Neuronal stem cell (in vitro differentiated cells): ENCODE results near the gene SLC6A4.

Source experiments
- DNase-seq: peaks from one replicate; pipeline ENCODE4 v3.0.0-alpha.2; 2013; ENCODE audit warnings: low spot score
- H2AFZ ChIP-seq: one replicate; pipeline ENCODE4 v1.6.1; 2013; ENCODE audit warnings: mild to moderate bottlenecking, low read length, inconsistent platforms
- H2AK5ac ChIP-seq: 2 replicates; pipeline ENCODE4 v1.6.1; 2013; ENCODE audit warnings: low read depth, mild to moderate bottlenecking, inconsistent platforms, low read length, moderate library complexity, mixed read lengths
- H2BK120ac ChIP-seq: 2 replicates; pipeline ENCODE4 v1.6.1; 2013; ENCODE audit warnings: low read depth, mild to moderate bottlenecking, inconsistent platforms, low read length, moderate library complexity, mixed read lengths
- H2BK12ac ChIP-seq: one replicate; pipeline ENCODE4 v1.6.1; 2013; ENCODE audit warnings: low read length, inconsistent platforms
- H2BK15ac ChIP-seq: 2 replicates; pipeline ENCODE4 v1.6.1; 2013; ENCODE audit warnings: mild to moderate bottlenecking, low read length, inconsistent platforms, mixed read lengths
- H2BK5ac ChIP-seq: one replicate; pipeline ENCODE4 v1.6.1; 2013; ENCODE audit warnings: inconsistent platforms, mild to moderate bottlenecking, low read length, moderate library complexity
- H3K14ac ChIP-seq: one replicate; pipeline ENCODE4 v1.6.1; 2013; ENCODE audit warnings: low read length, inconsistent platforms
- H3K18ac ChIP-seq: 2 replicates; pipeline ENCODE4 v1.6.1; 2013; ENCODE audit warnings: low read length, inconsistent platforms
- H3K23ac ChIP-seq: 2 replicates; pipeline ENCODE4 v1.6.1; 2013; ENCODE audit warnings: low read depth, mild to moderate bottlenecking, mixed read lengths, low read length, inconsistent platforms; ENCODE audit not compliant: poor library complexity
- H3K27ac ChIP-seq: replicated peaks from 3 replicates; pipeline ENCODE4 v1.5.1; 2013; ENCODE audit warnings: low read length, inconsistent platforms
- H3K27me3 ChIP-seq, 3 experiments: 2 replicates each; pipeline ENCODE4 v1.6.1; 2013; ENCODE audit warnings: low read length in 3 of 3, mild to moderate bottlenecking in 2 of 3, inconsistent platforms in 1 of 3, low read depth in 1 of 3, mixed read lengths in 1 of 3, moderate library complexity in 1 of 3; ENCODE audit not compliant: control insufficient read depth in 3 of 3, insufficient read depth in 3 of 3
- H3K36me3 ChIP-seq, 2 donors: replicated peaks in 1 of 2; 2 replicates each; pipeline ENCODE4 v1.6.1; 2013; ENCODE audit warnings: low read length in 2 of 2; ENCODE audit not compliant: control insufficient read depth in 2 of 2, insufficient read depth in 2 of 2
- H3K4ac ChIP-seq: 2 replicates; pipeline ENCODE4 v1.6.1; 2013; ENCODE audit warnings: inconsistent platforms, mild to moderate bottlenecking, low read length, moderate library complexity
- H3K4me1 ChIP-seq, 2 donors: 1 replicate in 1 of 2; 2 replicates in 1 of 2; pipeline ENCODE4 v1.6.1; 2013; ENCODE audit warnings: low read length in 2 of 2, low read depth in 1 of 2; ENCODE audit not compliant: control insufficient read depth in 2 of 2, insufficient read depth in 1 of 2
- H3K4me2 ChIP-seq: one replicate; pipeline ENCODE4 v1.6.1; 2013; ENCODE audit warnings: mild to moderate bottlenecking, low read length, inconsistent platforms; ENCODE audit not compliant: insufficient read depth, poor library complexity, severe bottlenecking
- H3K4me3 ChIP-seq, 2 donors: 2 replicates each; pipeline ENCODE4 v1.5.1; 2013; ENCODE audit warnings: low read length in 2 of 2, mild to moderate bottlenecking in 2 of 2, inconsistent platforms in 1 of 2, moderate library complexity in 1 of 2
- H3K79me1 ChIP-seq: one replicate; pipeline ENCODE4 v1.6.1; 2013; ENCODE audit warnings: low read depth, mild to moderate bottlenecking, inconsistent platforms, low read length, moderate library complexity
- H3K9ac ChIP-seq: one replicate; pipeline ENCODE4 v1.6.1; 2013; ENCODE audit warnings: mild to moderate bottlenecking, low read depth, low read length, inconsistent platforms; ENCODE audit not compliant: poor library complexity
- H3K9me3 ChIP-seq, 2 donors: replicated peaks in 1 of 2; 2 replicates each; pipeline versions ENCODE3 to v1.6.1; 2013; ENCODE audit warnings: low read length in 2 of 2, mild to moderate bottlenecking in 2 of 2, inconsistent platforms in 1 of 2, low read depth in 1 of 2, mixed read lengths in 1 of 2, moderate library complexity in 1 of 2; ENCODE audit not compliant: control insufficient read depth in 2 of 2, insufficient read depth in 1 of 2
- H4K8ac ChIP-seq: one replicate; pipeline ENCODE4 v1.6.1; 2013; ENCODE audit warnings: low read depth, mild to moderate bottlenecking, inconsistent platforms, low read length, moderate library complexity
- H4K91ac ChIP-seq: one replicate; pipeline ENCODE4 v1.6.1; 2013; ENCODE audit warnings: low read length, low read depth, mild to moderate bottlenecking, inconsistent platforms; ENCODE audit not compliant: poor library complexity
- WGBS, 2 donors: extraction: QIAGEN DNeasy Blood & Tissue Kit; methylation state at CpG; one replicate each; pipeline ENCODE4 v1.1.7; 2013; ENCODE audit warnings: missing lambda C conversion rate in 2 of 2, mixed read lengths in 1 of 2; ENCODE audit not compliant: insufficient read length in 2 of 2, insufficient replicate concordance in 1 of 2; ENCODE audit errors: extremely low coverage in 2 of 2; 5-methylcytosine and 5-hydroxymethylcytosine counted together

SLC6A4 gene

GRCh38 chr17:30164531-30164930, 71.0 kb downstream of the SLC6A4 start:
- Histone ChIP-seq H2AFZ (no peak overlapping the region), H3K23ac (no peak overlapping the region), H3K4me2 (no peak overlapping the region), H2BK120ac (no peak overlapping the region), H3K79me1 (peaks cover 2% of the 10 kb centered on the region), H3K14ac (no peak overlapping the region), H3K9ac (no peak overlapping the region), H4K91ac (no peak overlapping the region), H3K4ac (no peak overlapping the region), H3K4me3 (no peak overlapping the region), H4K8ac (no peak overlapping the region), H3K4me1 (no peaks in the 10 kb centered on the region), H3K27ac (no peak overlapping the region), H3K36me3 (peaks cover 3 to 89% of the 10 kb centered on the region in 2 donors), H3K18ac (no peak overlapping the region), H2AK5ac (no peak overlapping the region), H2BK15ac (no peak overlapping the region), H3K27me3 (no peaks in the 10 kb centered on the region), H3K9me3 (peaks cover 0 to 14% of the 10 kb centered on the region in 2 donors), H2BK5ac (no peak overlapping the region), H2BK12ac (no peak overlapping the region)
- WGBS, 2 donors, result no CpG with 5 or more reads among the region's 4 CpGs
- no peak for DNase-seq

GRCh38 chr17:30161601-30162000, 73.9 kb downstream of the SLC6A4 start:
- peaks cover 3% of the 10 kb centered on the region for H3K79me1 ChIP-seq
- no peak overlapping the region for H2BK120ac ChIP-seq
- H3K14ac ChIP-seq, result no peak overlapping the region
- H3K4me2 ChIP-seq, result no peak overlapping the region
- no peak overlapping the region for H4K8ac ChIP-seq
- no peak overlapping the region for H4K91ac ChIP-seq
- peaks cover 0 to 22% of the 10 kb centered on the region in 2 donors for H3K9me3 ChIP-seq
- no peak overlapping the region for H2BK12ac ChIP-seq
- no peaks in the 10 kb centered on the region for H3K4me1 ChIP-seq
- H3K18ac ChIP-seq, result no peak overlapping the region
- H2BK15ac ChIP-seq, result no peak overlapping the region
- peaks cover 3 to 90% of the 10 kb centered on the region in 2 donors for H3K36me3 ChIP-seq
- H3K23ac ChIP-seq, result no peak overlapping the region
- H2AK5ac ChIP-seq, result no peak overlapping the region
- H3K9ac ChIP-seq, result no peak overlapping the region
- H3K27ac ChIP-seq, result no peak overlapping the region
- no peak overlapping the region for H2AFZ ChIP-seq
- DNase-seq, result no peak
- H2BK5ac ChIP-seq, result no peak overlapping the region
- no peak overlapping the region for H3K4me3 ChIP-seq
- H3K27me3 ChIP-seq, result no peaks in the 10 kb centered on the region
- H3K4ac ChIP-seq, result no peak overlapping the region

GRCh38 chr17:30160419-30161172, 74.9 kb downstream of the SLC6A4 start:
- H3K36me3 ChIP-seq, result peaks cover 3 to 87% of the 10 kb centered on the region in 2 donors

GRCh38 chr17:30158896-30159625, 76.4 kb downstream of the SLC6A4 start:
- Histone ChIP-seq H3K4ac (no peak overlapping the region), H3K23ac (no peak overlapping the region), H2BK15ac (no peak overlapping the region), H3K27me3 (no peaks in the 10 kb centered on the region), H2BK120ac (no peak overlapping the region), H3K4me1 (no peaks in the 10 kb centered on the region), H2BK5ac (no peak overlapping the region), H3K27ac (no peak overlapping the region), H4K91ac (no peak overlapping the region), H3K18ac (no peak overlapping the region), H4K8ac (no peak overlapping the region), H3K79me1 (peaks cover 3% of the 10 kb centered on the region), H2BK12ac (no peak overlapping the region), H3K4me3 (no peak overlapping the region), H3K4me2 (no peak overlapping the region), H3K14ac (no peak overlapping the region), H2AK5ac (no peak overlapping the region), H2AFZ (no peak overlapping the region), H3K9me3 (peaks cover 0 to 22% of the 10 kb centered on the region in 2 donors), H3K36me3 (peaks cover 3 to 74% of the 10 kb centered on the region in 2 donors), H3K9ac (no peak overlapping the region)
- DNase-seq, result no peak
- WGBS, 2 donors, result 100% methylated on average over 1 of the region's 3 CpGs; no CpG with 5 or more reads in 1 of the 2 donors

More at GRCh38 chr17:30160419-30161172, 74.9 kb downstream of the SLC6A4 start:
- no peak overlapping the region for H3K18ac ChIP-seq
- no peak overlapping the region for H3K14ac ChIP-seq
- no peak overlapping the region for H3K4me2 ChIP-seq
- peaks cover 3% of the 10 kb centered on the region for H3K79me1 ChIP-seq
- H3K9ac ChIP-seq, result no peak overlapping the region
- no peak overlapping the region for H2BK120ac ChIP-seq
- no peaks in the 10 kb centered on the region for H3K27me3 ChIP-seq
- no peak overlapping the region for H2AFZ ChIP-seq
- no CpG with 5 or more reads among the region's 3 CpGs for WGBS, 2 donors
- H3K23ac ChIP-seq, result no peak overlapping the region
- peaks cover 0 to 22% of the 10 kb centered on the region in 2 donors for H3K9me3 ChIP-seq
- no peak overlapping the region for H2BK5ac ChIP-seq
- H2AK5ac ChIP-seq, result no peak overlapping the region
- no peak overlapping the region for H2BK15ac ChIP-seq
- H4K8ac ChIP-seq, result no peak overlapping the region
- H3K27ac ChIP-seq, result no peak overlapping the region
- H3K4me3 ChIP-seq, result no peak overlapping the region
- no peak overlapping the region for H2BK12ac ChIP-seq
- H4K91ac ChIP-seq, result no peak overlapping the region
- DNase-seq, result no peak
- H3K4me1 ChIP-seq, result no peaks in the 10 kb centered on the region
- H3K4ac ChIP-seq, result no peak overlapping the region
